Mesendoderm (in vitro differentiated cells): ENCODE measurements around the gene SUCO.

Experiments
- DNase-seq: peaks from one replicate; pipeline ENCODE4 v3.0.0; 2013
- H2AK5ac ChIP-seq: 2 replicates; pipeline ENCODE4 v1.6.1; 2013; ENCODE audit warnings: low read length, inconsistent platforms
- H2BK120ac ChIP-seq: 2 replicates; pipeline ENCODE4 v1.6.1; 2013; ENCODE audit warnings: low read depth, mild to moderate bottlenecking, low read length, moderate library complexity, mixed read lengths
- H2BK15ac ChIP-seq: replicated peaks from 2 replicates; pipeline ENCODE4 v1.6.1; 2013; ENCODE audit warnings: low read depth, mild to moderate bottlenecking, moderate library complexity
- H2BK5ac ChIP-seq: 2 replicates; pipeline ENCODE4 v1.6.1; 2013; ENCODE audit warnings: low read length, inconsistent platforms
- H3K18ac ChIP-seq: 2 replicates; pipeline ENCODE4 v1.6.1; 2013; ENCODE audit warnings: mild to moderate bottlenecking, low read length, mixed read lengths
- H3K23ac ChIP-seq: one replicate; pipeline ENCODE4 v1.6.1; 2013; ENCODE audit warnings: low read length
- H3K27ac ChIP-seq: 2 replicates; pipeline ENCODE4 v1.5.1; 2013; ENCODE audit warnings: low read depth, mild to moderate bottlenecking, inconsistent platforms, low read length, moderate library complexity
- H3K27me3 ChIP-seq: 2 replicates; pipeline ENCODE4 v1.6.1; 2013; ENCODE audit warnings: low read length, control low read depth, mild to moderate bottlenecking, inconsistent platforms; ENCODE audit not compliant: insufficient read depth, poor library complexity
- H3K36me3 ChIP-seq: 2 replicates; pipeline ENCODE4 v1.6.1; 2013; ENCODE audit warnings: low read length, inconsistent platforms; ENCODE audit not compliant: control insufficient read depth, insufficient read depth
- H3K4ac ChIP-seq: one replicate; pipeline ENCODE4 v1.6.1; 2013; ENCODE audit warnings: low read depth, mild to moderate bottlenecking, low read length, moderate library complexity
- H3K4me1 ChIP-seq: 2 replicates; pipeline ENCODE4 v1.6.1; 2013; ENCODE audit warnings: low read depth, low read length, inconsistent platforms; ENCODE audit not compliant: control insufficient read depth
- H3K4me2 ChIP-seq: 2 replicates; pipeline ENCODE4 v1.6.1; 2013; ENCODE audit warnings: low read length
- H3K4me3 ChIP-seq: 2 replicates; pipeline ENCODE4 v1.5.1; 2013; ENCODE audit warnings: mild to moderate bottlenecking, low read length
- H3K56ac ChIP-seq: one replicate; pipeline ENCODE4 v1.6.1; 2013; ENCODE audit warnings: low read length
- H3K79me1 ChIP-seq: 2 replicates; pipeline ENCODE4 v1.6.1; 2013; ENCODE audit warnings: low read length, inconsistent platforms
- H3K79me2 ChIP-seq: 2 replicates; pipeline ENCODE4 v1.6.1; 2013; ENCODE audit warnings: mild to moderate bottlenecking, low read length; ENCODE audit not compliant: control insufficient read depth, insufficient read depth
- H3K9ac ChIP-seq: 2 replicates; pipeline ENCODE4 v1.6.1; 2013; ENCODE audit warnings: low read length, inconsistent platforms
- H4K5ac ChIP-seq: one replicate; pipeline ENCODE4 v1.6.1; 2013; ENCODE audit warnings: low read length
- H4K8ac ChIP-seq: one replicate; pipeline ENCODE4 v1.6.1; 2013; ENCODE audit warnings: low read depth, mild to moderate bottlenecking, control low read depth, low read length, moderate library complexity
- WGBS: extraction: QIAGEN DNeasy Blood & Tissue Kit; methylation state at CpG from one replicate; pipeline ENCODE4 v1.1.7; 2013; ENCODE audit warnings: low lambda C conversion rate, missing lambda C conversion rate; ENCODE audit not compliant: insufficient coverage; ENCODE audit errors: extremely low coverage; 5-methylcytosine and 5-hydroxymethylcytosine counted together

SUCO gene

DNA sequence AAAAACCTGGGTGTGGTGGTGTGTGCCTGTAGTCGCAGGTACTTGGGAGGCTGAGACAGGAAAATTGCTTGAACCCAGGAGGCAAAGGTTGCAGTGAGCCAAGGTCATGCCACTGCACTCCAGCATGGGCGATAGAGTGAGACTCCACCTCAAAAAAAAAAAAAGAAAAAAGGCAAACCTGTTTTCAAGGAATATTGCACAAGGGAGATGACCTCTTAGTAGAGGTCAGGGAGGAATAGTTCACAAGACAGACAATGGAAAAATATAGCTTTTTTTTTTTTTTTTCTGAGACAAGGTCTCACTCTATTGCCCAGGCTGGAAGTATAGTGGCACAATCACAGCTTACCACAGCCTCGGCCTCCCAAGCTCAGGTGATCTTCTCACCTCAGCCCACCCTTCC is 22.5 kb upstream of the SUCO start:
- H3K18ac ChIP-seq: no peak overlapping the region
- WGBS: no CpG with 5 or more reads among the region's 3 CpGs
- no peak overlapping the region for H3K4me3 ChIP-seq
- DNase-seq: no peak
- H3K9ac ChIP-seq: no peak overlapping the region
- no peak overlapping the region for H2AK5ac ChIP-seq
- no peak overlapping the region for H2BK120ac ChIP-seq
- H4K5ac ChIP-seq: no peak overlapping the region
- no peak overlapping the region for H2BK15ac ChIP-seq
- H3K27ac ChIP-seq: no peak overlapping the region
- H3K79me2 ChIP-seq: no peaks in the 10 kb centered on the region
- H3K4ac ChIP-seq: no peak overlapping the region
- no peaks in the 10 kb centered on the region for H3K27me3 ChIP-seq
- H3K4me1 ChIP-seq: no peaks in the 10 kb centered on the region
- no peak overlapping the region for H4K8ac ChIP-seq
- no peak overlapping the region for H3K56ac ChIP-seq
- no peak overlapping the region for H3K4me2 ChIP-seq
- H3K23ac ChIP-seq: no peak overlapping the region
- H2BK5ac ChIP-seq: no peak overlapping the region
- no peaks in the 10 kb centered on the region for H3K36me3 ChIP-seq
- H3K79me1 ChIP-seq: no peaks in the 10 kb centered on the region

DNA sequence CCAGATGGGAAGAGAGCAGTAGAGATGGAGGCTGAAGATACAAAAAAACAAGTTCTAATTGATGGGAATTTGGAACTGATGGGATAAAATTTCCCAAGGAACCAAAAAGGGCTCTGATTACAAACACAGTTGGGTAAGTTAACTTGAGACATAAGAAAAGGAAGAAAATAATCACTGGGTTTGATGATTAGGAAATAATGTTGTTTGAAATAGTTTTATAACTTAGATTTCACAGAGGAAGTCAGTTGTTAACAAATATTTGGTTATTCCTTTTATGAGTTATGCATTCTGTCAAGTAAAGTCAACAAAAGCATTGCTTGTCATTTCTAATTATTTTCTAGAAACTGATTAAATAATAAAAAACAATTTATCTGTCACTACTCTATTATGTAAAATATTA is 20.4 kb upstream of the SUCO start:
- no peak overlapping the region for H4K8ac ChIP-seq
- H3K79me2 ChIP-seq: no peaks in the 10 kb centered on the region
- DNase-seq: no peak
- no peak overlapping the region for H2AK5ac ChIP-seq
- no peaks in the 10 kb centered on the region for H3K4me1 ChIP-seq
- H3K18ac ChIP-seq: no peak overlapping the region
- H4K5ac ChIP-seq: no peak overlapping the region
- no peak overlapping the region for H3K4me2 ChIP-seq
- no peak overlapping the region for H3K23ac ChIP-seq
- no peaks in the 10 kb centered on the region for H3K36me3 ChIP-seq
- no peak overlapping the region for H2BK5ac ChIP-seq
- no peak overlapping the region for H3K4ac ChIP-seq
- no peak overlapping the region for H2BK15ac ChIP-seq
- no peaks in the 10 kb centered on the region for H3K79me1 ChIP-seq
- H3K4me3 ChIP-seq: no peak overlapping the region
- H3K9ac ChIP-seq: no peak overlapping the region
- H3K27ac ChIP-seq: no peak overlapping the region
- no peak overlapping the region for H2BK120ac ChIP-seq
- H3K27me3 ChIP-seq: no peaks in the 10 kb centered on the region
- no peak overlapping the region for H3K56ac ChIP-seq

DNA sequence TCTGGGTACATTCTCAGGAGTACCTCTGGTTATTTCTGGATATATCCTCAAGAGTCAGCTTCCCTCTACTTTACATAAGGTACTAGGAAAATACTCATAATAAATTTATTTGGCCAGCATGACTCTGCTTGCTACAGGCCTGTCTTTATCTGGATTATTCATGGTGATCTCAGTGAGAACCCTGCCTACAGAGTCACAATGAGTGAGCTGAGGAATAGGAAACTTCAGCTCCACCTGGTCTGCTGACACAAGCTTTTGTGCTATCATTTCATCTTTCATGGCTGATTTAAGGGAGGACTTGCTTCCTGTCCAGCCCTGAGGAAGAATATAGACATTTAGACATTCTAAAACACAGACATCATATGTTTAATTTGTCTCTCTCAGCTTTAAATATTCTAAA is 19.5 kb upstream of the SUCO start:
- no peak overlapping the region for H3K4me3 ChIP-seq
- H3K18ac ChIP-seq: no peak overlapping the region
- no peaks in the 10 kb centered on the region for H3K27me3 ChIP-seq
- H3K4me2 ChIP-seq: no peak overlapping the region
- H3K36me3 ChIP-seq: no peaks in the 10 kb centered on the region
- no peak overlapping the region for H3K56ac ChIP-seq
- no peak overlapping the region for H3K4ac ChIP-seq
- no peak overlapping the region for H2AK5ac ChIP-seq
- no peaks in the 10 kb centered on the region for H3K4me1 ChIP-seq
- H3K79me1 ChIP-seq: no peaks in the 10 kb centered on the region
- H2BK120ac ChIP-seq: no peak overlapping the region
- no peaks in the 10 kb centered on the region for H3K79me2 ChIP-seq
- DNase-seq: no peak
- no peak overlapping the region for H4K8ac ChIP-seq
- no peak overlapping the region for H3K23ac ChIP-seq
- H4K5ac ChIP-seq: no peak overlapping the region
- no peak overlapping the region for H2BK15ac ChIP-seq
- no peak overlapping the region for H3K27ac ChIP-seq
- H2BK5ac ChIP-seq: no peak overlapping the region
- no peak overlapping the region for H3K9ac ChIP-seq

DNA sequence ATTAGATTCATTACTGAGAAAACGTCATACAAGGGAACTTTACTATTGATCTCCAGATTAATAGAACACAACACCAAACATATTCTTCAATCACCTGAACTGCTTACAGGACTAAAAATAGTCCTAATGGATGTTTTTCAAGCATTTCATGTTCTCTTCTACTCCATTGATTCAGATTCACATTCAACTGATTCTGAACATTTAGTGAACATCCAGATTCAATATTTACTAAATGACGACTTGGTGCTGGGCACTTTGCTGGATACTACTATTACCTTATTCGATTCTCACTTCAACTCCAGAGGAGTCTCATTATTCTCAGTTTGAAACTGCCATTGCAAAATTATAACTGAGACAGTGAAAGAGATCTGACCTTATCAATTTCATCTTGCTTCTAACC is 18.8 kb upstream of the SUCO start:
- no CpG with 5 or more reads among the region's 3 CpGs for WGBS
- DNase-seq: no peak

DNA sequence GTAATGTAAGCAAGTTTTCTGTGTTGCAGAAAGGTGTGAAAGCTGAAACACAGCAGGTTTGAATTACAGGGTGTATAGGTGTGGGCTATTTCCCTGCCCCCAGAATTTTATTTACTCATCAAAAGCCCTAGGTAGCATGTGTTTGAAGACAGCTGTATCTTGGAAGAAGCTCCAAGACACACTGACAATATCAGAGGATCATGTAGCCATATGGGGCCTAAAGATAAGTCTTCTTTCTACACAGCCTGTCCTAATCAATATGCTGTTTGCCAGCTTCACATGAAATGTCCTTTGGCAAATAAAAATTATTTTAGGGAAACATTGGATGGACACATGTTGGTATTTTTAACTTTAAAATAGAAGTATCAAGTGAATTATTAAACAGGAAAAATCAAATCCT is 17.5 kb upstream of the SUCO start:
- Histone ChIP-seq H4K5ac (no peak overlapping the region), H3K4me2 (no peak overlapping the region), H2BK5ac (no peak overlapping the region), H3K56ac (no peak overlapping the region), H3K79me1 (no peaks in the 10 kb centered on the region), H3K18ac (no peak overlapping the region), H3K4me3 (no peak overlapping the region), H3K9ac (no peak overlapping the region), H3K27me3 (no peaks in the 10 kb centered on the region), H4K8ac (no peak overlapping the region), H3K23ac (no peak overlapping the region), H2BK120ac (no peak overlapping the region), H3K27ac (no peak overlapping the region), H3K36me3 (no peaks in the 10 kb centered on the region), H2AK5ac (no peak overlapping the region), H2BK15ac (no peak overlapping the region), H3K4ac (no peak overlapping the region), H3K79me2 (no peaks in the 10 kb centered on the region), H3K4me1 (no peaks in the 10 kb centered on the region)
- no peak for DNase-seq

More for the DNA sequence above, 18.8 kb upstream of the SUCO start:
- H2BK15ac ChIP-seq: no peak overlapping the region
- no peak overlapping the region for H3K4ac ChIP-seq
- no peaks in the 10 kb centered on the region for H3K79me2 ChIP-seq
- H4K8ac ChIP-seq: no peak overlapping the region
- H3K18ac ChIP-seq: no peak overlapping the region
- H3K27ac ChIP-seq: no peak overlapping the region
- no peaks in the 10 kb centered on the region for H3K27me3 ChIP-seq
- no peak overlapping the region for H3K4me2 ChIP-seq
- no peak overlapping the region for H2BK5ac ChIP-seq
- no peak overlapping the region for H3K4me3 ChIP-seq
- H3K56ac ChIP-seq: no peak overlapping the region
- no peaks in the 10 kb centered on the region for H3K36me3 ChIP-seq
- H3K9ac ChIP-seq: no peak overlapping the region
- H3K79me1 ChIP-seq: no peaks in the 10 kb centered on the region
- H2AK5ac ChIP-seq: no peak overlapping the region
- no peak overlapping the region for H4K5ac ChIP-seq
- H3K23ac ChIP-seq: no peak overlapping the region
- no peaks in the 10 kb centered on the region for H3K4me1 ChIP-seq
- no peak overlapping the region for H2BK120ac ChIP-seq

DNA sequence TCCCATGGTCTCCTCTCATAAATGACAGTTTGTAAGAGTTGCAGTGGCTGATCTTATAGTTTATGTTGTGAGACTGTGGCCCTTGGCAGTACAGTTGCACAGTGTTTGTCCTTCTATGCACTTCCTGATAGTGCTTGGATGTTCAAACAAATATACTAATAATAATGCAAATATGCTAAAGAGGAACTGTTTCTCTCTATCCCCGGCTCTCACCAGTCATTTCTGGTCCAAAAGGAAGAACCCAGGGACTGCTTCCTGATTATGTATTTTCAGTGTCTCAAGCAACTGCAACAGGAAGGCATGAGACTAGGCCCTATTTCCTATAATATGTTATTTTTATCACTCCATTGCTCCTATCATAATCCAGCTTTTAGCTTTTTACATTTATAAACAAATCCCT is 17.0 kb upstream of the SUCO start:
- no peak for DNase-seq
- Histone ChIP-seq H3K18ac (no peak overlapping the region), H3K9ac (no peak overlapping the region), H3K79me2 (no peaks in the 10 kb centered on the region), H2BK15ac (no peak overlapping the region), H2BK5ac (no peak overlapping the region), H3K4me2 (no peak overlapping the region), H3K27me3 (no peaks in the 10 kb centered on the region), H3K4ac (no peak overlapping the region), H3K4me3 (no peak overlapping the region), H3K79me1 (no peaks in the 10 kb centered on the region), H3K27ac (no peak overlapping the region), H3K4me1 (no peaks in the 10 kb centered on the region), H2BK120ac (no peak overlapping the region), H3K23ac (no peak overlapping the region), H3K56ac (no peak overlapping the region), H4K8ac (no peak overlapping the region), H2AK5ac (no peak overlapping the region), H3K36me3 (no peaks in the 10 kb centered on the region), H4K5ac (no peak overlapping the region)
- no CpG with 5 or more reads among the region's 1 CpG for WGBS
